K562 treated with DMSO at 1 percent for 12 hours (cell line): ENCODE data around the gene PROM1. TPM values are rescaled to one million over a fixed set of nuclear protein-coding genes. Genes with fewer than 3 reads are reported as not detected.

Experiments
- total RNA-seq: library from RNA; unstranded; fragments of 300-600 nt; gene quantifications from 2 replicates; pipeline ENCODE4 v1.2.3, GENCODE V29; 2022; ENCODE audit not compliant: insufficient read depth

Gene PROM1, protein sequence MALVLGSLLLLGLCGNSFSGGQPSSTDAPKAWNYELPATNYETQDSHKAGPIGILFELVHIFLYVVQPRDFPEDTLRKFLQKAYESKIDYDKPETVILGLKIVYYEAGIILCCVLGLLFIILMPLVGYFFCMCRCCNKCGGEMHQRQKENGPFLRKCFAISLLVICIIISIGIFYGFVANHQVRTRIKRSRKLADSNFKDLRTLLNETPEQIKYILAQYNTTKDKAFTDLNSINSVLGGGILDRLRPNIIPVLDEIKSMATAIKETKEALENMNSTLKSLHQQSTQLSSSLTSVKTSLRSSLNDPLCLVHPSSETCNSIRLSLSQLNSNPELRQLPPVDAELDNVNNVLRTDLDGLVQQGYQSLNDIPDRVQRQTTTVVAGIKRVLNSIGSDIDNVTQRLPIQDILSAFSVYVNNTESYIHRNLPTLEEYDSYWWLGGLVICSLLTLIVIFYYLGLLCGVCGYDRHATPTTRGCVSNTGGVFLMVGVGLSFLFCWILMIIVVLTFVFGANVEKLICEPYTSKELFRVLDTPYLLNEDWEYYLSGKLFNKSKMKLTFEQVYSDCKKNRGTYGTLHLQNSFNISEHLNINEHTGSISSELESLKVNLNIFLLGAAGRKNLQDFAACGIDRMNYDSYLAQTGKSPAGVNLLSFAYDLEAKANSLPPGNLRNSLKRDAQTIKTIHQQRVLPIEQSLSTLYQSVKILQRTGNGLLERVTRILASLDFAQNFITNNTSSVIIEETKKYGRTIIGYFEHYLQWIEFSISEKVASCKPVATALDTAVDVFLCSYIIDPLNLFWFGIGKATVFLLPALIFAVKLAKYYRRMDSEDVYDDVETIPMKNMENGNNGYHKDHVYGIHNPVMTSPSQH
- not detected in 2 replicates for total RNA-seq

DNA sequence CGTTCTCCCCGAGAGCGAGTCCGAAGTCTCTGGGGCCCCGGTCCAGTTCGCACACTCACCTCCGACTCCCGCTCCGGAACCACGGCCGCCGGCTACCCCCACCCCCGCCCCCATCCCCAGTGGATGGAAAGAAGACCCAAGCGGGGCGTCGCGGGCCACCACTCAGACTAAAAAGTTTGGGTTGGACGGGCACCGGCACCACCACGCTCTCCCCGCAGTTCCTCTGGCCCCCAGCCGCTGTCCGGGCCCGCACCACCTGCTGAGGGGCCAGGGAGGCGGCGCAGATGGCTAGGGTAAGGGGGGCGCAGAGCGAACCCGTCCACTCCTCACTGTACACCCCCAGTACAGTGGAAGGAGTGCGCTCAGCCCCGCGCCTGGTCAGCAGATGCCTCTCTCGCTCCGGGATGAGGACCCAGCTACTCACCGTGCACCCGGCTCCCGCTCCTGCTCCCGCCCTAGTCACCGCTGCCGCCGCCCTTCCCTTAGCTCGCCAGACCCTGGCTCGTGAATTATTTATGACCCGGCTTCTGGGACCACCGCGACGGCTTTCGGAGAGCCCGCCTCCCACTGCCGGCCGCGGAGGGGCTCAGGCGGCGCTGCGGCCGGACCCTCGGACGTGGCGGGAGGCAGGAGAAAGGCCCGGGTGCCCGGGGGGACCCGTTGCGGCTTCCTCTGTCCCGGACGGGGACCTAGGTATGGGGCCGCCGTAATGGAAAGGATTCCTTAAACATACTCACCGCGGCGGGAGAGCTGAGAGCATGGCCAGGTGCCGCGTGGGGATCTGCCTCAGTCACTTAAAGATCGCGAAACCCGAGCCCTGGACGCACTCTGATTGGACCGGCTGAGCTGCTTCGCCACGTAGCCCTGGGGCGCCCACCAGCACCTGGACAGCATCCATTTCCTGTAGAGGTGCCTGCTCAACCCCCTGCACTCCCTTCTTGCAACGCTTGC, at the start of gene PROM1:
Gene PROM1, minus strand, starts transcription at position 783 of the 951 bp plus-strand sequence. CDS start 8,117 bp downstream, outside the sequence.

DNA sequence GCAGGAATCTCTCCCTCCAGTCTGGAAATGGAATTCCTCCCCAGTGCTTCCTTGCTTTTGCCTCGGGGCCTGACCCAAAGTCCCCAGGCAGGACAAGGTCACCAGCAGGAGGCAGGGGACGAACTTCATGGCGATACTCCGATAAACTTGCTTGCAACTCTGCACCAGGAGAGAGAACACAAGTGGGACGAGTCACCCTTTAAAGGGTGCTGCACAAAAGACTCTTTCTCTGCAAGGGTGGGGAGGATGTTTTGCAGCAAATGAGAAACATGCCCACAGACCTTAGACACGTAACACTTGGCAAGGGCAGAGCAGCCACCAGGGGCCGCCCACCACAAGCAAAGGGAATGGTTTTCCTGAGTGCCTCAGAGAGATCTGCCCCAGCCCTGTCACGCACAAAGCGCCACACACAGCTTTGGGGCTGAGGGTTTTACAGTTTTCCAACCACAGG, 120.8 kb downstream of the PROM1 start, which contains the start of gene FGFBP2:
Gene FGFBP2, minus strand, starts transcription at position 175 of the 451 bp plus-strand sequence. Its CDS starts 46 bp downstream, at position 129.

DNA sequence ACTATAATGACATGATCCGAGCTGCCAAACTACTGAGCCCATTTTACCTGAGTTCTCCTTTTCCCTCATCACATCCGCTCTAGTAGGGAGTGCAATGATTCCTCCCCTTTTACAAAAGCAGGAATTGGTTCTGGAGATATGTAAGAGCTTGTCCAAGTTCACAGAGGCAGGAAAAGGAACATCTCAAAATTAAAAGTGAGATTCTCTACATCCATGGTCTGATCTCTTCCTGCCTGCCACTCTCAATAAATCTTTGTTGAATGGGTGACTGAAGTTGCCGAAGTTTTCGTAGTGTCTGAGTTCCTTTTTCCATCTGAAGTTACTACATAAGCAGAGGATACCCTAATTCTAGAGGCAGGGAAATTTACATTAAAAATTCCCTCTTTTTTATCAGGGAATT, 145.2 kb downstream of the PROM1 start, which contains the start of gene FGFBP1:
Gene FGFBP1, minus strand, starts transcription at position 101 of the 400 bp plus-strand sequence. CDS start 2,108 bp downstream, outside the sequence.

Other genes starting within 250 kb of the PROM1 start
- gene FGFBP1, start 145.3 kb downstream of the PROM1 start, total RNA-seq, result not detected in 2 replicates
- not detected in 2 replicates for gene FGFBP2, start 120.8 kb downstream of the PROM1 start, total RNA-seq
- gene TAPT1, start 142.4 kb upstream of the PROM1 start, total RNA-seq, result 3.8 and 16.2 TPM in 2 replicates